Stimulated activated CD8-positive, alpha-beta memory T cell treated with anti-CD3 and anti-CD28 coated beads, Interleukin-7, amount 100 ng/mL, for 48 hours (primary cell): ENCODE results near the gene ANAPC10.
"Not testable (repeated sequence)": the region's sequence is repeated elsewhere in the genome, so short reads cannot be mapped to it uniquely, and the experiment has no call there.

ENCODE experiments used
- DNase-seq, 2 donors: peaks; one replicate each; pipeline ENCODE4 v3.0.0-alpha.2; 2020; ENCODE audit warnings: low read depth in 1 of 2; ENCODE audit errors: extremely low read depth in 1 of 2

The ANAPC10 gene

GRCh38 chr4:145097821-145098674 is at the start of gene ANAPC10, which contains the start of gene ABCE1:
TSS of gene ANAPC10 (minus strand) at chr4:145098196. CDS start at chr4:145096099, 2,097 bp downstream.
TSS of gene ABCE1 (plus strand) at chr4:145098311. CDS start at chr4:145104413, 6,102 bp downstream.
- DNase-seq = peak; percentile 89 to 97

GRCh38 chr4:145136219-145136618 is 38.2 kb upstream of the ANAPC10 start:
- not testable (repeated sequence) for DNase-seq

GRCh38 chr4:145132511-145133098 is 34.6 kb upstream of the ANAPC10 start:
- no peak for DNase-seq

- no peak for DNase-seq
Observed at GRCh38 chr4:145131848-145132247, 33.9 kb upstream of the ANAPC10 start.

GRCh38 chr4:145130788-145131399 is 32.9 kb upstream of the ANAPC10 start:
- no peak for DNase-seq

- no peak for DNase-seq
Observed at GRCh38 chr4:145130130-145130529, 32.1 kb upstream of the ANAPC10 start.

- no peak for DNase-seq
Observed at GRCh38 chr4:145125396-145125795, 27.4 kb upstream of the ANAPC10 start.

GRCh38 chr4:145108128-145108527 is 10.1 kb upstream of the ANAPC10 start:
- DNase-seq = no peak

GRCh38 chr4:145107126-145107525 is 9.1 kb upstream of the ANAPC10 start:
- no peak for DNase-seq

GRCh38 chr4:145103496-145103895 is 5.5 kb upstream of the ANAPC10 start:
- DNase-seq = no peak

GRCh38 chr4:145102619-145103018 is 4.6 kb upstream of the ANAPC10 start:
- DNase-seq = no peak

- DNase-seq = no peak
Observed at GRCh38 chr4:145101091-145101490, 3.1 kb upstream of the ANAPC10 start.

- no peak for DNase-seq
Observed at GRCh38 chr4:145099653-145100052, 1.7 kb upstream of the ANAPC10 start.

GRCh38 chr4:145098675-145099037 is 660 bp upstream of the ANAPC10 start:
- DNase-seq = peak; percentile 5 to 27

GRCh38 chr4:145097331-145097820 is 620 bp downstream of the ANAPC10 start:
- DNase-seq = no peak

GRCh38 chr4:145093638-145094037 is 4.4 kb downstream of the ANAPC10 start:
- DNase-seq = no peak

- DNase-seq = no peak
Observed at GRCh38 chr4:145090380-145090779, 7.6 kb downstream of the ANAPC10 start.

GRCh38 chr4:145083891-145084605 is 13.9 kb downstream of the ANAPC10 start:
- DNase-seq = no peak

- no peak for DNase-seq
Observed at GRCh38 chr4:145081756-145082155, 16.2 kb downstream of the ANAPC10 start.

- DNase-seq = no peak
Observed at GRCh38 chr4:145076469-145076855, 21.5 kb downstream of the ANAPC10 start.
